K562 (cell line): Measurements from ENCODE around the gene VPS9D1. TPM values are rescaled to one million over a fixed set of nuclear protein-coding genes. Genes with fewer than 3 reads are reported as not detected.

Experiments used
- CHCHD3 ChIP-seq: fragments of 250-450 bp; sonication (Bioruptor Pico); IDR thresholded peaks from 2 replicates; pipeline ENCODE4 v2.1.2; 2022; ENCODE audit warnings: mild to moderate bottlenecking
- DACH1 ChIP-seq: fragments of 450-650 bp; IDR thresholded peaks from 2 replicates; pipeline ENCODE4 v1.6.1; 2018; ENCODE audit not compliant: partially characterized antibody
- ESRRB ChIP-seq: fragments of 250-450 bp; sonication (Bioruptor Pico); IDR thresholded peaks from 2 replicates; pipeline ENCODE4 v1.5.0; 2020; ENCODE audit warnings: mild to moderate bottlenecking, moderate library complexity, borderline replicate concordance
- FOXA1 ChIP-seq: fragments of 450-650 bp; IDR thresholded peaks from 2 replicates; pipeline ENCODE4 v1.6.1; 2016; ENCODE audit warnings: mild to moderate bottlenecking, borderline replicate concordance
- HOXB6 ChIP-seq: fragments of 250-450 bp; sonication (Bioruptor Pico); IDR thresholded peaks from 2 replicates; pipeline ENCODE4 v1.5.1; 2022; ENCODE audit warnings: mild to moderate bottlenecking, borderline replicate concordance
- PHF8 ChIP-seq: fragments of 200-600 bp; sonication (generic); IDR thresholded peaks from 2 replicates; pipeline ENCODE4 v1.6.1; 2012; ENCODE audit warnings: mixed run types, mild to moderate bottlenecking, inconsistent platforms, low read length, moderate library complexity, borderline replicate concordance
- PTRF ChIP-seq: fragments of 450-650 bp; IDR thresholded peaks from 2 replicates; pipeline ENCODE4 v1.6.1; 2016; ENCODE audit warnings: mild to moderate bottlenecking, missing genetic modification characterization, missing compliant biosample characterization
- RAD21 ChIP-seq, 2 experiments: fragments of 250-450 bp in 1 of 2; fragments of 450-650 bp in 1 of 2; sonication (Bioruptor Pico) in 1 of 2; formaldehyde crosslinking in 1 of 2; IDR thresholded peaks in 1 of 2; conservative IDR thresholded peaks in 1 of 2; 2 replicates each; pipeline versions ENCODE4 v1.4.0 to v1.8.0; 2020 to 2022; ENCODE audit warnings: mild to moderate bottlenecking in 2 of 2, moderate library complexity in 1 of 2
- RBM34 ChIP-seq: fragments of 200-400 bp; formaldehyde crosslinking; IDR thresholded peaks from 2 replicates; pipeline ENCODE4 v1.6.1; 2018; ENCODE audit warnings: low read length, borderline replicate concordance; ENCODE audit not compliant: insufficient read depth
- RERE ChIP-seq: sonication (generic); formaldehyde crosslinking; IDR thresholded peaks from 2 replicates; pipeline ENCODE4 v1.8.0; 2023; ENCODE audit warnings: missing genetic modification reagents, mild to moderate bottlenecking, borderline replicate concordance
- SMAD3 ChIP-seq: fragments of 450-650 bp; formaldehyde crosslinking; conservative IDR thresholded peaks from 2 replicates; pipeline ENCODE4 v1.4.0; 2020; ENCODE audit warnings: mild to moderate bottlenecking
- YY1 ChIP-seq, 3 experiments: IDR thresholded peaks; 2 replicates each; pipeline ENCODE4 v1.6.1; 2011; ENCODE audit warnings: low read length in 2 of 3, mild to moderate bottlenecking in 2 of 3, moderate library complexity in 2 of 3, borderline replicate concordance in 1 of 3, control low read depth in 1 of 3, low read depth in 1 of 3; ENCODE audit not compliant: insufficient read depth in 3 of 3, insufficient replicate concordance in 2 of 3, control insufficient read depth in 1 of 3, insufficient read length in 1 of 3; ENCODE audit errors: extremely low read depth in 1 of 3
- ZNF57 ChIP-seq: fragments of 450-650 bp; formaldehyde crosslinking; IDR thresholded peaks from 2 replicates; pipeline ENCODE4 v1.4.0; 2020; ENCODE audit warnings: mild to moderate bottlenecking, moderate library complexity
- ZNF766 ChIP-seq: fragments of 200-800 bp; sonication (Bioruptor generic); conservative IDR thresholded peaks from 2 replicates; pipeline ENCODE4 v1.6.1; 2016; ENCODE audit warnings: missing genetic modification characterization, missing compliant biosample characterization
- polyA plus RNA-seq, 8 experiments: library from polyadenylated mRNA; depleted of rRNA in 4 of 8; stranded (reverse) in 5 of 8; unstranded in 3 of 8; fragments of >200 nt; fragmentation: Nextera tagmentation in 2 of 8; fragmentation: Illumina TruSeq in 1 of 8; extraction: Ambion mirVana in 2 of 8; extraction: Trizol in 1 of 8; gene quantifications; 2 replicates each; pipeline versions ENCODE4 v1.2.1 to v1.2.3, GENCODE V29; 2011 to 2014; ENCODE audit warnings: inconsistent platforms in 1 of 8, missing spikeins in 1 of 8
- total RNA-seq, 7 experiments: library from RNA; depleted of rRNA in 6 of 7; stranded (reverse); fragments of >200 nt in 6 of 7; fragmentation: Illumina TruSeq in 2 of 7; extraction: Trizol in 2 of 7; gene quantifications; 2 replicates each; pipeline versions ENCODE4 v1.2.1 to v1.2.3, GENCODE V29; 2011 to 2021; ENCODE audit warnings: low replicate concordance in 1 of 7
- TF ChIP-seq, protein P1 (sequence below): fragments of 250-450 bp; sonication (Bioruptor Pico); IDR thresholded peaks from 2 replicates; pipeline ENCODE4 v1.8.0; 2021; ENCODE audit warnings: moderate library complexity, mild to moderate bottlenecking, inconsistent platforms

VPS9D1 gene
- total and polyA plus RNA-seq, 9 of the 15 experiments (the other 6 are each of a cell fraction or from before 2014, with no cell fraction given): 0.33 to 3.1 (median 1.1) TPM

DNA sequence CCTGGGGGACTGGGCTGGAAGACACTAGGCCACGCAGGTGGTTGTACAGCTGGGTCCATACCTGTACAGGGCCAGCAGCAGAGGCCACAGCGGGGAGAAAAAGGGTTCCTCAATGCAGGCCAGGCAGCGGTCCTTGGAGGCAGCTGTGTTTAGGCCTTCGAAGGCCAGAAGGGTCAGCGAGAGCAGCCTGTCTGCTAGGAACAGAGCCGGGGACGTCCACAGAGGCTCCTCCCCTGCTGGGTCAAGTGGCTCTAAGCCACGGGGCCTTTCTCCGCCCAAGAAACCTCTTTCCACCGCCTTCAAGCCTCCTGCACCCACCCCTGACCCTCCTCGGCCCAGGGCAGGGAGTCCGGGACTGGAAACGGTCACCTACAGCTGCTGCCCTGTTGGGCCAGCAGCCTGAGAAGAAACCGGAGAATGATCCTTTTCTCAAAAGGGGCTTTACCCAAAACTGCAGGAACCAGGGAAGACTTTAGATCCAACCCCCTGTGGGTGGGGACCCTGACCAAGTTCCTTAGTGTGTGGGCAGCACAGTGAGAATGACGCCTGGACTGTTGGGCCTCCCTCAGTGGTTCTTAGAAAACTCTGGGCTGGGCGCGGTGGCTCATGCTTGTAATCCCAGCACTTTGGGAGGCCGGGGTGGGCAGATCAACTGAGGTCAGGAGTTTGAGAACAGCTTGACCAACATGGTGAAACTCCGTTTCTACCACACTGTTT lies 10.8 kb downstream of the VPS9D1 start (continued):
- no peak for TF ChIP-seq RERE
- TF ChIP-seq YY1 (IDR thresholded peaks at IDR 0.05; ENCODE audit: borderline replicate concordance in 1 of 3, control insufficient read depth in 1 of 3, extremely low read depth in 1 of 3, insufficient read depth in 3 of 3, insufficient read length in 1 of 3, insufficient replicate concordance in 2 of 3, low read depth in 1 of 3, low read length in 2 of 3): no peak
- TF ChIP-seq SMAD3 (CRISPR knock-in tag): no peak
- peak; percentile 78 for TF ChIP-seq ZNF766 (CRISPR knock-in tag)
- peak; percentile 19; the same call in 1 of the 2 replicates for TF ChIP-seq PHF8
- TF ChIP-seq ESRRB (CRISPR knock-in tag): no peak
- TF ChIP-seq, protein P1, sequence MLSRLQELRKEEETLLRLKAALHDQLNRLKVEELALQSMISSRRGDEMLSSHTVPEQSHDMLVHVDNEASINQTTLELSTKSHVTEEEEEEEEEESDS (CRISPR knock-in tag): no peak
- no peak for TF ChIP-seq RAD21 (CRISPR knock-in tag; conservative IDR thresholded peaks at IDR 0.05 in 1 of 2, IDR thresholded peaks at IDR 0.05 in 1 of 2)
- TF ChIP-seq ZNF57 (CRISPR knock-in tag): no peak
- TF ChIP-seq DACH1: no peak
- TF ChIP-seq PTRF: no peak
- TF ChIP-seq HOXB6: no peak
- no peak for TF ChIP-seq FOXA1
- no peak for TF ChIP-seq CHCHD3 (CRISPR knock-in tag)
- no peak for TF ChIP-seq RBM34
